ENCODE results near the gene LIPC.

LIPC gene

GRCh38 chr15:58552505-58553364, 120.9 kb downstream of the LIPC start:
- TF ChIP-seq POLR2A (IDR thresholded peaks at IDR 0.05; ENCODE audit: low read length) (no peak), GATA1 (IDR thresholded peaks at IDR 0.05; ENCODE audit: low read depth, low read length) (no peak)
- no peak for DNase-seq

- no peak for DNase-seq
- TF ChIP-seq POLR2A (IDR thresholded peaks at IDR 0.05; ENCODE audit: low read length) (no peak), GATA1 (IDR thresholded peaks at IDR 0.05; ENCODE audit: low read depth, low read length) (no peak)
Observed at GRCh38 chr15:58553365-58553918, 121.7 kb downstream of the LIPC start.

GRCh38 chr15:58554758-58555157, 123.0 kb downstream of the LIPC start:
- TF ChIP-seq POLR2A (IDR thresholded peaks at IDR 0.05; ENCODE audit: low read length) (no peak), GATA1 (IDR thresholded peaks at IDR 0.05; ENCODE audit: low read depth, low read length) (no peak)
- no peak for DNase-seq

GRCh38 chr15:58555162-58556027, 123.6 kb downstream of the LIPC start:
- DNase-seq = no peak
- TF ChIP-seq GATA1 (IDR thresholded peaks at IDR 0.05; ENCODE audit: low read depth, low read length) = no peak
- no peak for TF ChIP-seq POLR2A (IDR thresholded peaks at IDR 0.05; ENCODE audit: low read length)

- TF ChIP-seq GATA1 (IDR thresholded peaks at IDR 0.05; ENCODE audit: low read depth, low read length) (no peak), POLR2A (IDR thresholded peaks at IDR 0.05; ENCODE audit: low read length) (no peak)
- DNase-seq = peak; percentile 6 to 32
Observed at GRCh38 chr15:58556028-58556361, 124.2 kb downstream of the LIPC start.

DNA sequence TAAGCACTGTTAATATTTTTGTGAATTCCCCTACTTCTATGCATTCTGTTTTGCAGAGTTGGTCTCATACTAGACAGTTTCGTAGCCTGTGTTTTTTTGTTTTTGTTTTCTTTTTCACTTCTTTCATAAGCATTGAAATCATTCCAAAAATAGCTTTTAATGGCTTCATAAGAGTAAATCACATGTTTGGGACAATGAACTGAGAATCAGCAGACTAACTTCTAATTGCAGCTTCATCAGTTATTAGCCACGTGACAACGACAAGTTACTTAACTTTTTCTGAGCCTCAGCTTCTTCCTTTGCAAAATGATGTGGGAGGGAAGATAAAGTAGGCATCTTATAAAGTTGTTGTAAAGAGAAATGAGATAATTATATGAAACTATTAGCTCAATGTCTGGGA, 124.8 kb downstream of the LIPC start:
- DNase-seq = no peak
- TF ChIP-seq GATA1 (IDR thresholded peaks at IDR 0.05; ENCODE audit: low read depth, low read length) (no peak), POLR2A (IDR thresholded peaks at IDR 0.05; ENCODE audit: low read length) (no peak)

- no peak for DNase-seq
- TF ChIP-seq POLR2A (IDR thresholded peaks at IDR 0.05; ENCODE audit: low read length) = no peak
- TF ChIP-seq GATA1 (IDR thresholded peaks at IDR 0.05; ENCODE audit: low read depth, low read length) = no peak
Observed at GRCh38 chr15:58558777-58559176, 127.0 kb downstream of the LIPC start.

DNA sequence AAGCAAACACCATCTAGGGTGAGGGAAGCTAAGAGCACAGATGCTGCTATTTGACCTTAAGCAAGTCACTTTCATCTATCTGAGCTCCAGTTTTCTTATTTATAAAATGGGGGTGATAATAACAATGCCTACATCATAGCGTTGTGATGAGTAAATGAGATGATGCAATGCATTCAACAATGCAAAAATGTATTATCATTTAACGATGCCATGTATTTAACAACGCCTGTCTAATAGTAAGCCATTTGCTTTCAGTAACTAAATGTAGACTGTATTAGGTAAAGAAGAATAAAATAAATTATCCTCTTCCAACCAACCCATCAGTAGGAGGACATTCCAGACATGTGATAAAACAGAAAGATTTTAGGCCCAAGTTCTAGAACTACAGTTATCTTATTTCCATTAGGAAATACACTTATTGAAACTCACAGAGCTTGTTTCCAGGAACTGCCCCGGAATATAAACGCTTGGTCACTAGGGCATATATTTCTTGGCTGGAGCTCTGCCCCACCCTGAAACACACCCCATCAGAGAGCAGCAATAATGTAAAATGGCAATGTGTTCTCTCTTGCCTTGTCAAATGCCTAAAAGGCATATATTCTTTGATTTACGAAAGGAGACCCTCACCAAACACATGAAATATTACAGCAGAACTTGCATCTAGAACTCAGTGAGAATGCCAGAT, 128.3 kb downstream of the LIPC start:
- TF ChIP-seq POLR2A (IDR thresholded peaks at IDR 0.05; ENCODE audit: low read length) = no peak
- TF ChIP-seq GATA1 (IDR thresholded peaks at IDR 0.05; ENCODE audit: low read depth, low read length) = no peak
- DNase-seq = peak in 1 of 2 experiments; percentile 17

DNA sequence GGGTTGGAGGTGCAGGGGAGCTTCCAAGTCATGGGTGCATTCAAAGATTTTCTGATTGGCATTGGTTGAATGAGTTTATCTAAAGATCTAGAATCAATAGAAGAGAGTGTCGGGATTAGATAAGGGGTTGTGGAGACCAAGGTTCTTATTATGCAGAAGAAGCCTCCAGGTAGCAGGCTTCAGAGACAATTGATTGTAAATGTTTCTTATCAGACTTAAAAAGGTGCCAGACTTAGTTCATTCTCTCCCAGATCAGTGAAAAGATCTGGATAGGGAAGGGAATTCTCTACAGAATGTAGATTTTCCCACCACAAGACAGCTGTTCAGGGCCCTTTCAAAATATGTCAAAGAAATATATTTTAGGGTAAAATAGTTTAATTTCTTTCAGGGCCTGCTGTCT, 129.5 kb downstream of the LIPC start:
- TF ChIP-seq POLR2A (IDR thresholded peaks at IDR 0.05; ENCODE audit: low read length) (no peak), GATA1 (IDR thresholded peaks at IDR 0.05; ENCODE audit: low read depth, low read length) (no peak)
- DNase-seq = no peak

DNA sequence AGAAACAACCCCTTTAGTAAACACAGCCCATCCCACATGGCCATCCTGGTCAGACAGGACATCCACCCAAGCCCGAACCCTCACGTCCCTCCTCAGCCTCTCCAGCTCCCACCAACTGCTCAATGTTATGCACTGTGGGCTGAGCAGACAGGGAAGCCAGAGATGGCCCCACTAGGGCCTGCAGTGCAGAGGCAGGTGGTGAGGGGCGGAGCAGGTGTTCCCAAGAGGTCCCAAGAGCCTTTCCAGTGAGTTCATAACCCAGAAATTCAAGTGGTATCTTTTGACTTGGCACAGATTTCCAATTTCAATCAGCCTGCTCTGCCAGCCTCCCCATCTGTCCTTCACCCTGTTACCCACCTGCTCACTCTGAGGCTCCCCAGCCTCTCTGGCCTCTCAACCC, 130.3 kb downstream of the LIPC start:
- DNase-seq = no peak
- TF ChIP-seq GATA1 (IDR thresholded peaks at IDR 0.05; ENCODE audit: low read depth, low read length) = no peak
- no peak for TF ChIP-seq POLR2A (IDR thresholded peaks at IDR 0.05; ENCODE audit: low read length)

GRCh38 chr15:58564981-58565380, 133.2 kb downstream of the LIPC start:
- no peak for DNase-seq
- TF ChIP-seq GATA1 (IDR thresholded peaks at IDR 0.05; ENCODE audit: low read depth, low read length) = no peak
- TF ChIP-seq POLR2A (IDR thresholded peaks at IDR 0.05; ENCODE audit: low read length) = no peak

GRCh38 chr15:58565619-58566018, 133.8 kb downstream of the LIPC start:
- DNase-seq = no peak
- TF ChIP-seq GATA1 (IDR thresholded peaks at IDR 0.05; ENCODE audit: low read depth, low read length) (no peak), POLR2A (IDR thresholded peaks at IDR 0.05; ENCODE audit: low read length) (no peak)

- TF ChIP-seq GATA1 (IDR thresholded peaks at IDR 0.05; ENCODE audit: low read depth, low read length) = no peak
- TF ChIP-seq POLR2A (IDR thresholded peaks at IDR 0.05; ENCODE audit: low read length) = no peak
- DNase-seq = no peak
Observed at GRCh38 chr15:58566029-58566428, 134.2 kb downstream of the LIPC start.

DNA sequence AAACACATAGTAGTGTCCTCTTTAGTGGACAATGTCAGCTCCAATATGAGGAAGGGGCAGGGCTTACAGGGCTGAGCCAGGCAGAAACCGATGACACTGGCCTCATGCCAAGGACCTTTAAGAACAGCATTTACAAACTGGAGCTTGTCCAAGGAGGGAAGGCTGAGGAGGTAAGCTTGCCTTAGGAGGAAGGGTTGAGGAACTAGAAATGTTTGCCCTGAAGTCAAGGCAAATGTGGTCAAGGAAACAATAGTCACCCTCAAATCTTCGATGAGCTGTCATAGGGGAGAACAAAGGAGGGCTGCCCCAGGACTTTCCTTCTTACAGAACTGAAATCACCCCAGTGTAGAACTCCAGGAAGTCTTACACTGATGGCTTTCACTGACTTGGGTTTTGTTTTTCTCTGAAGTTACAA, 136.4 kb downstream of the LIPC start:
- no peak for TF ChIP-seq POLR2A (IDR thresholded peaks at IDR 0.05; ENCODE audit: low read length)
- no peak for TF ChIP-seq GATA1 (IDR thresholded peaks at IDR 0.05; ENCODE audit: low read depth, low read length)
- peak; percentile 18 for DNase-seq

Data from erythroblast (primary cell).